Measurements from ENCODE around the gene ADNP2.
A peak's percentile ranks its signal among the peaks of the same experiment; 100 is the strongest.

ADNP2 gene

GRCh38 chr18:80074697-80075096 lies 34.4 kb upstream of the ADNP2 start:
- DNase-seq (ENCODE audit: insufficient read length, low spot score): no peak
- TF ChIP-seq SPI1 (IDR thresholded peaks at IDR 0.05; ENCODE audit: low read depth, low read length) (no peak), POLR2AphosphoS5 (IDR thresholded peaks at IDR 0.05; ENCODE audit: low read depth, low read length) (no peak), POU2F2 (IDR thresholded peaks at IDR 0.05; ENCODE audit: low read depth, low read length) (no peak), POLR2A (IDR thresholded peaks at IDR 0.05; ENCODE audit: low read depth, low read length) (no peak), PAX5 (IDR thresholded peaks at IDR 0.05; ENCODE audit: insufficient read depth, low read length, severe bottlenecking) (no peak), TAF1 (IDR thresholded peaks at IDR 0.05; ENCODE audit: low read depth, low read length) (no peak)
- peak; percentile 9 for FAIRE-seq

DNA sequence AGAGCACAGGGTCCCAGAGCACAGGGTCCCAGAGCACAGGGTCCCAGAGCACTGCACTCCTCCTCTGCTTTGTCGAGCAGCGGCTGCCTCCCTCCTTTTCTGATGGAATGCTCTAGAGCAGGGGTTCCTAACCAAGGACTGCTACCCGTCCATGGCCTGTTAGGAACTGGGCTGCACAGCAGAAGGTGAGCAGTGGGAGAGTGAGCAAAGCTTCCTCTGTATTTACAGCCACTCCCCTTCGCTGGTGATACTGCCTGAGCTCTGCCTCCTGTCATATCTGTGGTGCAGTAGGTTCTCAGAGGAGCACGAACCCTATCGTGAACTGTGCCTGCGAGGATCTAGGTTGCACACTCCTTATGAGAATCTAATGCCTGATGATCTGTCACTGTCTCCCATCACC lies 33.1 kb upstream of the ADNP2 start:
- DNase-seq (ENCODE audit: insufficient read length, low spot score) (no peak), FAIRE-seq (no peak)
- TF ChIP-seq POU2F2 (IDR thresholded peaks at IDR 0.05; ENCODE audit: low read depth, low read length): no peak
- no peak for TF ChIP-seq SPI1 (IDR thresholded peaks at IDR 0.05; ENCODE audit: low read depth, low read length)
- TF ChIP-seq POLR2A (IDR thresholded peaks at IDR 0.05; ENCODE audit: low read depth, low read length): no peak
- no peak for TF ChIP-seq TAF1 (IDR thresholded peaks at IDR 0.05; ENCODE audit: low read depth, low read length)
- no peak for TF ChIP-seq PAX5 (IDR thresholded peaks at IDR 0.05; ENCODE audit: insufficient read depth, low read length, severe bottlenecking)
- no peak for TF ChIP-seq POLR2AphosphoS5 (IDR thresholded peaks at IDR 0.05; ENCODE audit: low read depth, low read length)

- DNase-seq (ENCODE audit: insufficient read length, low spot score) (no peak), FAIRE-seq (no peak)
- TF ChIP-seq PAX5 (IDR thresholded peaks at IDR 0.05; ENCODE audit: insufficient read depth, low read length, severe bottlenecking) (no peak), POLR2AphosphoS5 (IDR thresholded peaks at IDR 0.05; ENCODE audit: low read depth, low read length) (no peak), POLR2A (IDR thresholded peaks at IDR 0.05; ENCODE audit: low read depth, low read length) (no peak), TAF1 (IDR thresholded peaks at IDR 0.05; ENCODE audit: low read depth, low read length) (no peak), SPI1 (IDR thresholded peaks at IDR 0.05; ENCODE audit: low read depth, low read length) (no peak), POU2F2 (IDR thresholded peaks at IDR 0.05; ENCODE audit: low read depth, low read length) (no peak)
These were observed 32.7 kb upstream of the ADNP2 start for GRCh38 chr18:80076379-80076778.

DNA sequence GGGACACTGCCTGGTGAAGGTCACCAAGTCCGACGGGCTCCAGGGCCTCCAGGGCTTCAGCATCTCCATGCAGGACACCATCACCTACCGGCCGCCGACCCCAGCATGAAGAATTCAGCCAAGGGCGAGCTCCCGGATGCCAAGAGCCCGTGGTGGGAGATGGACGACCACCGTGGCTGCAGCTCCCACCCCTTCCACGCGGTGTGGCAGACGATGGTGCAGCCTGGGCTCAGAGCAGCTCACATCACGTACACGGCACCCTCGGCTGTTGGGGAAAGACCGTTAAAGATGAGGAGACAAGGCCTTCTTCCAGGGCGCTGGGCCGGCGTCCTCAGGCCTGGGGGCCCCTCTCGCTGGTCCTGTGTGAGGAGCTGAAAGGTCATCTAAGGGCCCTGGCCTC lies 31.2 kb upstream of the ADNP2 start:
- TF ChIP-seq POLR2AphosphoS5 (IDR thresholded peaks at IDR 0.05; ENCODE audit: low read depth, low read length): no peak
- no peak for TF ChIP-seq POU2F2 (IDR thresholded peaks at IDR 0.05; ENCODE audit: low read depth, low read length)
- no peak for TF ChIP-seq POLR2A (IDR thresholded peaks at IDR 0.05; ENCODE audit: low read depth, low read length)
- TF ChIP-seq TAF1 (IDR thresholded peaks at IDR 0.05; ENCODE audit: low read depth, low read length): no peak
- TF ChIP-seq SPI1 (IDR thresholded peaks at IDR 0.05; ENCODE audit: low read depth, low read length): no peak
- TF ChIP-seq PAX5 (IDR thresholded peaks at IDR 0.05; ENCODE audit: insufficient read depth, low read length, severe bottlenecking): no peak
- no peak for DNase-seq (ENCODE audit: insufficient read length, low spot score)
- no peak for FAIRE-seq

DNA sequence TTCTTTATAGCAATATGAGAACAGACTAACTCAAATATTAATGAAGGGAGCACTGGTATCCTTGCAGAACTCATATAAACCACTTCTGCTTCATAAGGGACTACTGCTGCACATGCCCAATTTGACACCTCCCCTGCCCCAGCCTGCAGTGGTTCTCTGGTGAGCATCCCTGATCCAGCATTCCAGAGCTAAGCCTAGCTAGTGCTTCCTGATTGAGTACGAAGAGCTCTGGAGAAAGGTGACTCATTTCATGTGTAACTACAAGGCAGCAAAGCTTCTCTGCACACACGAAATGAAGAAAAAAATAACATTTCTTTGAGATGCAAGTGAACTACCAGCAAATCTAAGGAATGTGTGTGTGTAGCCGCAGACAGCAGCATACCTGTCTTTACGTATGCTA lies 22.8 kb upstream of the ADNP2 start:
- no peak for FAIRE-seq

DNA sequence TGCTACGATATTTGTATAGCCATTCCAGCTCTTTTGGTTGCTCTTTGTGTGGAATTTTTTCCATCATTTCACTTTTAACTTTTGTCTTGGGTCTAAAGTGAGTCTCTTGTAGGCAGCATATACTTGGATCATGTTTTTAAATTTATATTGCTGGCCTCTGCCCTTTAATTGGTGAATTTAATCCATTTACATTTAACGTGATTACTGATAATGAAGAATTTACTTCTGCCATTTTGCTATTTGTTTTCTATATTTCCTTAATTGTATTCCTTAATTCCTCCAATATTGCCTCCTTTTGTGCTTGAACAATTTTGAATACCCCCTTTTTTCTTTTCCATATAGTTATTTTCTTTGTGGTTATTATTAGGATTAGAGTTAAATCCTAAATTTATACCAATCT lies 21.0 kb upstream of the ADNP2 start:
- FAIRE-seq: no peak
- TF ChIP-seq PAX5 (IDR thresholded peaks at IDR 0.05; ENCODE audit: insufficient read depth, low read length, severe bottlenecking): no peak
- DNase-seq (ENCODE audit: insufficient read length, low spot score): no peak

More for the DNA sequence above, 22.8 kb upstream of the ADNP2 start:
- no peak for TF ChIP-seq TAF1 (IDR thresholded peaks at IDR 0.05; ENCODE audit: low read depth, low read length)
- no peak for TF ChIP-seq POLR2A (IDR thresholded peaks at IDR 0.05; ENCODE audit: low read depth, low read length)
- TF ChIP-seq POLR2AphosphoS5 (IDR thresholded peaks at IDR 0.05; ENCODE audit: low read depth, low read length): no peak
- TF ChIP-seq SPI1 (IDR thresholded peaks at IDR 0.05; ENCODE audit: low read depth, low read length): no peak
- no peak for DNase-seq (ENCODE audit: insufficient read length, low spot score)

- DNase-seq (ENCODE audit: insufficient read length, low spot score): no peak
- FAIRE-seq: no peak
- no peak for TF ChIP-seq POLR2A (IDR thresholded peaks at IDR 0.05; ENCODE audit: low read depth, low read length)
- no peak for TF ChIP-seq POU2F2 (IDR thresholded peaks at IDR 0.05; ENCODE audit: low read depth, low read length)
- TF ChIP-seq TAF1 (IDR thresholded peaks at IDR 0.05; ENCODE audit: low read depth, low read length): no peak
- no peak for TF ChIP-seq PAX5 (IDR thresholded peaks at IDR 0.05; ENCODE audit: insufficient read depth, low read length, severe bottlenecking)
- no peak for TF ChIP-seq SPI1 (IDR thresholded peaks at IDR 0.05; ENCODE audit: low read depth, low read length)
- TF ChIP-seq POLR2AphosphoS5 (IDR thresholded peaks at IDR 0.05; ENCODE audit: low read depth, low read length): no peak
These were observed 20.2 kb upstream of the ADNP2 start for GRCh38 chr18:80088823-80089222.

DNA sequence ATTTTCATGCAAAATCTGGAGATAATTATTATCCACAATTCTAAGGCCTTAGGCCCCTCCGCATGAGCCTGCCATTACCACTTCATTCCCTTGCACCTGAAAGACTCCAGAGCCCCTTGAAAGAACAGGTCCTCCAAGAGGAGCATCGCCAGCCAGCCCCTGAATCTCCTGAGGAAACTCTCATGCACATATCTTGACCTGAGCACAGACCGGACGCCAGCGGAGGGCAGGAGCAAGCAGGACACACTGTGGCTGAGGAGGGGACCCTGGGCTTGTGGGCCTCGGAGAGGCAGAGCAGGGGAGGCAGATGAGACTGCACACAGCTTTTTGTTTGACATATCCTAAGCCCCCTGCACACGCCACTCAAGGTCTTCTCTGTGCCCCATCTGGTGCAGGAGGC lies 13.6 kb upstream of the ADNP2 start:
- DNase-seq (ENCODE audit: insufficient read length, low spot score) (no peak), FAIRE-seq (no peak)
- TF ChIP-seq TAF1 (IDR thresholded peaks at IDR 0.05; ENCODE audit: low read depth, low read length) (no peak), POU2F2 (IDR thresholded peaks at IDR 0.05; ENCODE audit: low read depth, low read length) (no peak), SPI1 (IDR thresholded peaks at IDR 0.05; ENCODE audit: low read depth, low read length) (no peak), POLR2A (IDR thresholded peaks at IDR 0.05; ENCODE audit: low read depth, low read length) (no peak), POLR2AphosphoS5 (IDR thresholded peaks at IDR 0.05; ENCODE audit: low read depth, low read length) (no peak), PAX5 (IDR thresholded peaks at IDR 0.05; ENCODE audit: insufficient read depth, low read length, severe bottlenecking) (no peak)

DNA sequence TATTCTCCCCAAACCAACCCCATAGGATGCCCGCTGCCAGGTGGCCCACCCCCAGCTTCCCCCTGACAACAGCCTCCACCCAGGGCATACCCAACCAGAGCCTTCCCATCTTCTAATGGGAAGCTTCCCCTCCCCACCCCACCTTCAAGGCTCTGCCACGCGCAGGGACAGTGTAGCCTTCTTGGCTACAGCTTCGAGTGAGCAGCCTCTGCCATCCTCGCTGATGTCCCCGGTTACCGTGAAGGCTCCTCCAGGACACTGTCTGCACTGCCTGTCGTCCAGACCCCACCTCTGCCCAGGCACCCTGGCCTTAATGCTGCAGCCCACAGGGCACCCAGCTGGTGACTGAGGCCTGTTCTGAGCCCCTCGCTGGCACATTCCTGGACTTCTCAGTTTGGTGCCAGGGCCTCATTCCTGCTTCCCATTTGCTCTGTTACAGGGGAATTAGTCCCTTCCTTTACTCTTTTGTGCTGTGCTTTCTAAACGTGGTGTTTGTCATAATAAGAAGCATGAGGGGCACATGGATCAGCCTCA lies 13.0 kb upstream of the ADNP2 start:
- TF ChIP-seq POLR2AphosphoS5 (IDR thresholded peaks at IDR 0.05; ENCODE audit: low read depth, low read length) (no peak), TAF1 (IDR thresholded peaks at IDR 0.05; ENCODE audit: low read depth, low read length) (no peak), SPI1 (IDR thresholded peaks at IDR 0.05; ENCODE audit: low read depth, low read length) (no peak), POLR2A (IDR thresholded peaks at IDR 0.05; ENCODE audit: low read depth, low read length) (no peak), POU2F2 (IDR thresholded peaks at IDR 0.05; ENCODE audit: low read depth, low read length) (no peak), PAX5 (IDR thresholded peaks at IDR 0.05; ENCODE audit: insufficient read depth, low read length, severe bottlenecking) (no peak)
- FAIRE-seq (no peak), DNase-seq (ENCODE audit: insufficient read length, low spot score) (no peak)

DNA sequence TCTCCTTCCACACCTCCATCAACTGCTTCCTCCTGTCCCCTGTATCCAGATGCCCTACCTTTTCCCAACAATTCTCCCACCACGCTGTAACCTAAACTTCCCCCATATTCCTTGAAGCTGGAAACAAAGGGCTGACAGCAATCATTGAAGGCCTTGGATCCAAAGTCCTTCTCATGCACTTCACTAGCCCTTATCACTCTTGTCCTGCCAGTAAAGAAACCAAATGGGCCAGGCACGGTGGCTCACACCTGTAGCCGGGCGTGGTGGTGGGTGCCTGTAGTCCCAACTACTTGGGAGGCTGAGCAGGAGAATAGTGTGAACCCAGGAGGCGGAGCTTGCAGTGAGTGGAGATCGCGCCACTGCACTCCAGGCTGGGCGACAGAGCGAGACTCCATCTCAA lies 11.9 kb upstream of the ADNP2 start:
- TF ChIP-seq POLR2AphosphoS5 (IDR thresholded peaks at IDR 0.05; ENCODE audit: low read depth, low read length): no peak
- TF ChIP-seq POLR2A (IDR thresholded peaks at IDR 0.05; ENCODE audit: low read depth, low read length): no peak
- no peak for TF ChIP-seq PAX5 (IDR thresholded peaks at IDR 0.05; ENCODE audit: insufficient read depth, low read length, severe bottlenecking)
- TF ChIP-seq POU2F2 (IDR thresholded peaks at IDR 0.05; ENCODE audit: low read depth, low read length): no peak
- TF ChIP-seq TAF1 (IDR thresholded peaks at IDR 0.05; ENCODE audit: low read depth, low read length): no peak
- no peak for TF ChIP-seq SPI1 (IDR thresholded peaks at IDR 0.05; ENCODE audit: low read depth, low read length)
- FAIRE-seq: no peak
- no peak for DNase-seq (ENCODE audit: insufficient read length, low spot score)
